Adipose tissue (tissue), 3 donors: Measurements from ENCODE around the gene ZNRF2. TPM values are rescaled to one million over a fixed set of nuclear protein-coding genes. Genes with fewer than 3 reads are reported as not detected.
"Not testable (repeated sequence)": the region's sequence is repeated elsewhere in the genome, so short reads cannot be mapped to it uniquely, and the experiment has no call there.

Experiments
- H3K27ac ChIP-seq: one replicate; pipeline ENCODE4 v1.5.1; 2013; ENCODE audit warnings: low read depth, low read length
- WGBS, 3 donors: extraction: QIAGEN DNeasy Blood & Tissue Kit; methylation state at CpG; one replicate each; pipeline ENCODE4 v1.1.7; 2013; 5-methylcytosine and 5-hydroxymethylcytosine counted together
- polyA plus RNA-seq, 3 donors: library from polyadenylated mRNA; stranded (reverse); fragments of 200-250 nt; gene quantifications; one replicate each; pipeline ENCODE4 v1.2.3, GENCODE V29; 2013
- donor health status: healthy with polysubstance abuse.
- donor health status: Bipolar disorder and iron deficiency.
- donor health status: healthy.

Gene ZNRF2
- polyA plus RNA-seq, 3 donors: 5.2 to 8.2 (median 5.4) TPM

DNA sequence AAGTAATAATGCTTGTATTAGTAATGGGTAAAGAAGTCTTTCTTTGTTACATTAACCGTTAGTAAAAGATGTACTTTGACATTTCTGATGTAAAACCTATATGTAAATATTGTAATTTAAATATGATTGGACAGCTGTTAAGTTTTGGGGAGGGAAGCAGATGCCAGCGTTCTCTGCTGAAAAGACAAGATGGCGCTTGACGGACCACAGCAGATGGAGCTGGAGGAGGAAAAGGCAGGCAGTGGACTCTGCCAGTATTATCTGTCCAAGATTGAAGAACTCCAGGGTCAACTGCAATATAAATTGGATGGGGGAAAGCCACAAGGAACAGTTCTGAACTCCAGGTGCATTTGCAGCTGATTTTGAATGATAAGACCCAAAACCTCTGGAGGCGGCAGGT is 86.9 kb downstream of the ZNRF2 start:
- WGBS, 3 donors: 97 to 98% (median 98%) methylated on average over 5 of the region's 5 CpGs
- H3K27ac ChIP-seq: no peak overlapping the region

DNA sequence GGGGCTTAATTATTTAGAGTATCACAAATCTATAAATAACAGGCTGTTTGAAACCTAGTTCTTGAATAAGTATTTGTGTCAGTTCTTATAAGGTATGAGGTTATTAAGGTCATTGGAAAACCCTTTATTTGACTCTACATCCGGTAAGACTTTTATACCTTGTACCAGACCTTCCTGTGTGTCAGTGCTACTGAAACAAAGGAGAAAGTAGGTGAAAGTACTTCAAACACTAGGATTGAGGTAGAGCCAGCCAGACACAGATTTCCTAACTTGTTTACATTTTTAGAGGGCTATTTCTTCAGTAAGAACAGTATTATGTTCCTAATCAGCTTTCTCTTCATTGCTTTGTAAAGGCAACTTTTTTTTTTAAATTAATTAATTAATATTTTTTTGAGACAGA is 93.9 kb downstream of the ZNRF2 start:
- H3K27ac ChIP-seq: no peak overlapping the region
- WGBS, 3 donors: 71 to 86% (median 79%) methylated on average over 1 of the region's 1 CpG

DNA sequence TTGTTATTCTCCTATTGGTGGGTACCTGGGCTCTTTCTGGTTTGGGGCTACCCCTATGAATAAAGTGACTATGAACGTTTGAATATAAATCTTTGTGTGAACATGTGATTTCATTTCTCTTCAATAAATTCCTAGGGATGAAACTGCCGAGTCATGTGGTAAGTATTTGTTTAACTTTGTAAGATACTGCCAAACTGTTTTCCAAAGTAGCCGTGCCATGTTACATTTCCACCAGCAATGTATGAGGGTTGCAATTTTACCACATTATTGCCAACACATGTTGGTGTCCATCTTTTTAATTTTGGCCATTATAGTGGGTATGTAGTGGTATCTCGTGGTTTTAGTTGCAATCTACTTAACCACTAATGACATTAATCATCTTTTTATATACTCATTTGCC is 94.7 kb downstream of the ZNRF2 start:
- no peak overlapping the region for H3K27ac ChIP-seq

DNA sequence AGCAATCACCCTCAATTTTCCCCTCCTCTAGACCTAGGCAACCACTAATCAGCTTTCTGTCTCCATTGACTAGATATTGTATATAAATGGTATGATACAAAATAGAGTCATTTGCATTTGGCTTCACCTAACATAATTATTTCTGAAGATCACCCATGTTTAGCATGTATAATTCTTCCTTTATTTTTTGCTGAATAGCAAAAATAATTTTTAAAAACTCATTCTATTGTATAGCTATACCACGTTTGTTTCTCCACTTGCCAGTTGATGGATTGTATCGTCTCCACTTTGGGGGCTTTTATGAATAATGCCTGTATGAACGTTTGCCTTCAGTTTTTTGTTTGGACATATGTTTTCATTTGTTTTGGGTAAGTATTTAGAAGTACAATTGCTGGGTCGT is 95.3 kb downstream of the ZNRF2 start:
- WGBS, 3 donors: 65 to 83% (median 81%) methylated on average over 4 of the region's 4 CpGs
- H3K27ac ChIP-seq: no peak overlapping the region

More for the DNA sequence above, 94.7 kb downstream of the ZNRF2 start:
- 70 to 72% (median 71%) methylated on average over 4 of the region's 4 CpGs for WGBS, 3 donors

DNA sequence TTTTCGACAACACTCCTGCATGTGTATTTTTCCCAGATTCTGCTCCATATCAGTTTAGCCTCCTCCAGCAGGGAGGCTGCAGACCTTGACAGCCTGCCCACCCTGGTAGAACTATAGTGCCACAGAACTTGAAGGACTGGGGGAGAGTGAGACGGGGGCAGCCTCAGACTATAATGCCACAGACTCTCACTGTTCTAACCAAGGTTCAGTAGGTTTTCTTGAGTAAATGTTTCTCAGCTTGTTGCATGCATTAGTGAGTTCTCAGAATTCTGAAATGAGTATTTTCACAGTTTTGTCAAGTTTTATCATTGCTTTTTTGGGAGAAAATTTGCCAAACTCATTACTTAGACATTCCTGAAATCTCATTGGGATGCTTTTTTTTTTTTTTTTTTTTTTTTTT is 95.9 kb downstream of the ZNRF2 start:
- H3K27ac ChIP-seq: no peak overlapping the region
- 72 to 96% (median 95%) methylated on average over 2 of the region's 2 CpGs for WGBS, 3 donors

DNA sequence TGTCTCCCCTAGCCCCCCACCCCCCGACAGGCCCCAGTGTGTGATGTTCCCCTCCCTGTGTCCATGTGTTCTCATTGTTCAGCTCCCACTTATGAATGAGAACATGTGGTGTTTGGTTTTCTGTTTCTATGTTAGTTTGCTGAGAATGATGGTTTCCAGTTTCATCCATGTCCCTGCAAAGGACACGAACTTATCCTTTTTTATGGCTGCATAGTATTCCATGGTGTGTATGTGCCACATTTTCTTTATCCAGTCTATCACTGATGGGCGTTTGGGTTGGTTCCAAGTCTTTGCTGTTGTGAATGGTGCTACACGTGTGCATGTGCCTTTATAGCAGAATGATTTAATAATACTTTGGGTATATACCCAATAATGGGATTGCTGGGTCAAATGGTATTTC is 96.4 kb downstream of the ZNRF2 start:
- H3K27ac ChIP-seq: not testable (repeated sequence)
- 89 to 98% (median 92%) methylated on average over 4 of the region's 4 CpGs for WGBS, 3 donors

DNA sequence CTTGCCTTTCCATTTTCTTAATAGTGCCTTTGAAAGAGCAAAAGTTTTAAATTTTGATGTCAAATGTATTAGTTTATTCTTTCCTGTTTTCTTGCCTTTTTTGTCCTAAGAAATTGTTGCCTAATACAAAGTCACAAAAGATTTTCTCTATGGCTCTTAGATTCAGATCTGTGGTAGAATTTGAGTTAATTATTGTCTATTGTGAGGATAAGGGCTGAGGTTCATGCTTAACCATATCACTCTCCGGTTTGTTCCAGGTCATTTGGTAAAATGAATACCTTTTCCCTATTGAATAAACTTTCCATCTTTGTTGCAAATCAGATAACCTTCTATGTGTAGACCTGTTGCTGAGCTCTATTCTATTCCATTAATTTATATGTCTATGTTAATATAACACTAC is 98.2 kb downstream of the ZNRF2 start:
- WGBS, 3 donors: 14 to 95% (median 91%) methylated on average over 1 of the region's 1 CpG
- no peak overlapping the region for H3K27ac ChIP-seq

DNA sequence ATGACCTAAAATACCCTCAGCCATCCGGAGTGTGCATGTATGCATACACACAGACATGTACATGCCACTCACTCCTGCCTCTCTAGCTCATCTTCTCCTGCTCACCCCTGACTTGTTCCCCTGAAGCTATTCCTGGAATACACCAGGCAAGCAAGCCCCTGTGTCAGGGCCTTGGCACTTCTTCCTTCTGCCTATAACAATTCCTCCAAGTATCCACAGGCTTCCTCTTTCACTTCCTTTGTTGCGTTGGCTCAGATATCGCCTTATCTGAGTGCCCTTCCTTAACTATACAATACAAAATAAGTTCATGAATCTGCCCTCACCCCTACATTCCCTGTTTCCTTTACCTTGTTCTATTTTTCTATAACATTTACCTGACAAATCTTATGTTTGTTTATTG is 105.4 kb downstream of the ZNRF2 start:
- 60 to 76% (median 61%) methylated on average over 3 of the region's 3 CpGs for WGBS, 3 donors
- H3K27ac ChIP-seq: no peak overlapping the region

DNA sequence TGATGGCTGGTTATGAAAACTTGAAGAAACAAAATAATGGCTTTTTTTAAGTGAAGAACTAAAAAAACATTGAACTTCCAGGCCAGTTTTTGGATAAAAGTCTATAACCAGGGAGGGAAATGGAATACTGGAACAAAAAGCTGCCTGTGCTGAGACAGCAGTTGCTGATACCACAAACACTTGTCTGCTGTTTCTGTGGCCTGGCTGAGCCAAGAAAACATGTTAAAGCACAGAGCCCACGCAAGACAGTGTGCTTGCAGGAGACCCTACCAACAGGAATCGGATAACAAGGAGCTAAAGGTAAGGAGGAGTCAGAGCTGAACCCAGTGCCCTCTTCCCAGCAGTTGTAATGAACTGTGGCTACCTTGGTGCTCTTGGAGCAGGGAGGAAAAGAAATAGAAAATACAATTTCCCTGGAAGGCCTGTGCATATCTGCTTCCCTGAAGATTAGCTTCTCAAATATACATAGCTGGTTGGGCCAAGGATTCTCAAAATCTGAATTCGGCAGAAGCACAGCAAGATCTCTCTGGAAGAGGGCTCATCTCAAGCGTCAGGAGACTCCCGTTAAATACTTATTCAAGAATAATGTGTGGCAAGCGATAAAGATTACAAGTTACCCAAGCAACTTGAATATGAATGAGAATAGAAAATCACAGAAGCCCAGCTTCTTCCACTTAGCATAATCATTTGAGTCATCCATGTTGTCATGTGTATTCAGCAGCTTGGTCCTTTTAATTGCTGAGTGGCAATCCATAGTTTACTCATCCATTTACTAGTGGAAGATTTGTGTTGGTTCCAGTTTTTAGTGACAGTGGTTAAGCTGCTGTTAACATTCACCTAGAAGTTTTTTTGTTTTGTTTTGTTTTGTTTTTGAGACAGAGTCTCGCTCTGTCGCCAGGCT is 106.6 kb downstream of the ZNRF2 start:
- H3K27ac ChIP-seq: no peak overlapping the region
- 86 to 92% (median 88%) methylated on average over 8 of the region's 8 CpGs for WGBS, 3 donors

DNA sequence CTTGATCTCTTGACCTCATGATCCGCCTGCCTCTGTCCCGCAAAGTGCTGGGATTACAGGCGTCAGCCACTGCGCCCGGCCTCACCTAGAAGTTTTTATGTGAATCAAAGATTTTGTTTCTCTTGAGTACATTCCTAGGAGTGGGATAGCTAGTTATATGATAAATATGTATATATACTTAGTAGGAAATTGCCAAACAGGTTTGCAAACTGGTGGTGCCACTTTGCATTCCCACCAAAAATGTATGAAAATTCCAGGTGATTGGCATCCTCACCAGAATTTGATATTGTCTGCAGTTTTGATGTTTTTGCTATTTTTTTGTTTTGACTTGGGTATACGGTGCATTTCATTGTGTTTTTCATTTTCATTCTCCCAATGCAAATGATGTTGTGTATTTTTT is 107.4 kb downstream of the ZNRF2 start:
- H3K27ac ChIP-seq: no peak overlapping the region
- 97 to 98% (median 97%) methylated on average over 6 of the region's 6 CpGs for WGBS, 3 donors

DNA sequence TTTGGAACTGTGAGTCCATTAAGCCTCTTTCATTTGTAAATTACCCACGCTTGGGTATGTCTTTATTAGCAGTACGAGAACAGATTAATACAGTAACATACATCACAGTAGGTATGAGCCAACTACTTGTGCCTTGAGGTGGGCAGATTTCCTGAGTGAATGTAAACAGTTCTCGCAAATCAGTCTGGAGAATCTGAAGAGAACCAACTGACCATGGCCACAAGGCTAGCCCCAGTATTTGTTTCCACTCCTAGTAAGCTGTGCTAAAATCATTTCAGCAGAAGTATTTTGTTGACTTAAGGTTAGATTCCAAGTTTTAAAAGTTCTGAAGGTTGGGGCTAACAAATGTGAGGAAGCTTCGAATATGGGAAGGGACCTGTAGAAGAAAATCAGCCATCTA is 111.3 kb downstream of the ZNRF2 start:
- WGBS, 3 donors: 71 to 97% (median 91%) methylated on average over 4 of the region's 4 CpGs
- no peak overlapping the region for H3K27ac ChIP-seq

DNA sequence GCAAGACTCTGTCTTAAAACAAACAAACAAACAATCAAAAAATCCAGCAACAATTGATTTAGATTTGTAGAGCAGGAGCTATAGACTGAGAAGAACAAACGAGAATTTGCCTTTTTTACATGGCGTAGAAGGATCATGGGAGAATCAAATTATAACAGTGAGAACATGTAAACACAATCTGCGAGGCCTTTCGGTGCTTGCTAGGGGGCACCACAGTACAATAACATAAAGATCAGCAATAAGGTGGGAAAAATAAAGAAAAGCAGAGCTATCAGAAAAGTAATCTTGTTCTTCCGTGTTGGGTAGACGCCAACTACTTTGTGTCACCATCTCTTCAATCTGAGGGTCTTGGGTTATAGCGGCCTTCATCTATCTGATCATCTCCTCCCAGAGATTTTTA is 112.0 kb downstream of the ZNRF2 start:
- WGBS, 3 donors: 65 to 74% (median 67%) methylated on average over 7 of the region's 7 CpGs
- H3K27ac ChIP-seq: no peak overlapping the region

DNA sequence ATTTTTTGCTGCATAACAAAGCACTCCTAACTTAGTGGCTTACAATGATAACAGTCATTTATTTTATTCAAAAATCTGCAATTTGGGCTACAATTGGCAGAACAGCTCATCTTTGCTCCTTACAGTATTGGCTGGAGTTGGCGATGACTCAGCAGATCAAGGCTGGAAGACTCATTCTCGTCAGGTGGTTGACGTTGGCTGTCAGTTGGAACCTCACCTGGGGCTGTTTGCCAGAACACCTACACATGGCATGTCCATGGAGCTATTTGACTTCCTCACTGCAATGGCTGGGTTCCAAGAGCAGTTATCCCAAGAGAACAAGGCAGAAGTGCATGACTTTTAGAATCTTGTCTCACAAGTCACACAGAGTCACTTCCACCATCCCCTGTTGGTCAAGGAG is 119.1 kb downstream of the ZNRF2 start:
- no peak overlapping the region for H3K27ac ChIP-seq
- 86 to 91% (median 86%) methylated on average over 3 of the region's 3 CpGs for WGBS, 3 donors

DNA sequence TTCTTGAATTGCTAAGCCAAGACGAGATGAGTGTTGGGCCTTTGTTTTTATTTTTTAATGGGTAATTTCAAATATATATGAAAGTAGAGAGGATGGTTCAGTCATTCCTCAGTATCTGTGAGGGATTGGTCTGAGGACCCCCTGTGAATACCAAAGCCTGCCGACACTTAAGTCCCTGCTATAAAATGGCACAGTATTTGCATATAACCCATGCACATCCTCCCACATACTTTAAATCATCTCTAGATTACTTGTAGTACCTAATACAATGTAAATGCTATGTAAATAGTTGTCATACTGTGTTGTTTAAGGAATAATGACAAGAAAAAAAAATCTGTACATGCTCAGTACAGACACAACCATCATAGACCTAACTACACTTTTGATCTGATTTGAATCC is 120.8 kb downstream of the ZNRF2 start:
- 94 to 97% (median 95%) methylated on average over 2 of the region's 2 CpGs for WGBS, 3 donors
- H3K27ac ChIP-seq: no peak overlapping the region

DNA sequence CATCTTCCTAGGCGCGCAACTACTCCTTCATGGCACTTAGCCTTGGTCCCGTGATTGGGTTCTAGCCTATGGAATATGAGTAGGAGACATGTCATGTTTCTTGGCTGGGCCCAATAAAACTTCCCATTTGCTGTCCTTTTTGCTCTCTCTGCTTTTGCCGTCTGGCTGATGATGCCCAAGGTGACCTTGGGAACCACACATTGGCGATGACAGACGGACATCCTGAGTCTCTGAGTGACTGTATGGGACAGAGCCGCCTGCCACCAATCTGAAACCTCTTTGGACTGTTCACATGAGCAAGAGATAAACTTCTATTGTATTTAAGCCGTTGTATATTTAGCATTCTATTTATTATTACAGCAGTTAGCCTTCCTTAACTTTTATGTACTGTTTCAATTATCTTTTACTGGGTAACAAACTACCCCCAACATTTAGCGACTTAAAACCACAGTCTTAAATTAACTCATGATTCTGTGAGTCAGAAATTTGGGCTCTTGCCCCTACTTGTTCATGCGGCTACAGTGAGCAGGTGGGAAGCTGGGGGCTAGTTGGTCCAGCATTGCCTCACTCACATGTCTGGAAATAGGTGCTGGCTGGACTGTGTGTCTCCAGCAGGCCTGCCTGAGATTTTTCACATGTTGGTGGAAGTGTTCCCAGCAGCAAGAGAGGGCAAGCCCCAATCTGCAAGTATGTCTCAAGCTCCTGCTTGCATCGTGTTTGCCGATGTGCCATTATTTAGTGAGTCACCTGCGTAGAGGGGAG is 122.4 kb downstream of the ZNRF2 start:
- no peak overlapping the region for H3K27ac ChIP-seq
- WGBS, 3 donors: 89 to 94% (median 93%) methylated on average over 13 of the region's 13 CpGs

DNA sequence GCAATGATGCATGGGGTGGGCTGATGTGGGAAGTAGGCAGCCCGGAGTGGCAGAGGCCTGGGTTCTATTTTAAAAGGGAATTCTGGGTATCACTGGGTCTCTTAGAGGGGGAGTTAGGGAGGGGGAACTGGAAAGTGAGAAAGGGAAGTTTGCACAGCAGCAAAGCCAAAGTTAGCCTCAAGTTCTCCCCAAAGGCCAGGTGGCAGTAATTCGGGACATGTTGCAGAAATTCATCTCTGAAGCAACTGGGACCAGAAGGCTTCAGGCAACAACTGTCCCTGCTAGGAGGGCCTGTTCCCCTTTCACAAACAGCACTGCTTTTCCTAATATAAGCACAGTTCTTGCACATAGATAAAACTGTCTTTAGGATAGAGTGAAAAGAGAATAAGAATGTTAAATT is 126.8 kb downstream of the ZNRF2 start:
- WGBS, 3 donors: 63 to 84% (median 79%) methylated on average over 2 of the region's 2 CpGs

DNA sequence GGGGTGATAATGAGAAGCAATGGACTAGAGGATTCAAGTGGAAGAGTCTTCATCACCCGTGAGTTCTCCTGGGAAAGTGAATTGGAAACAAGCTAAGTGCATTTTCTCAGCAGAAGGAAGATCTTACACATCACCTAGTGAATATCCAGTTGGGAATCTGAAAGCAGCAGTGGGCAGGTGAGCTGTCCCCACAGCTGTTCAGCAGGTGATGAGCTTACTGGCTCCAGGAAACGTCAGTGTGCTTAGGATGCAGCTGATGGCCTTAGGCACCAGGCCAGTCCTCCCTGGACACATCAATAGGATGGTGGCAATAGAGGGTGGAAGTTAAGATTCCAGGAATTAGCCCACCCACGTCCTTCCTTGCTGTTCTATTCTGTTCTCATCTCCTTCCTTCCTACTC is 127.5 kb downstream of the ZNRF2 start:
- WGBS, 3 donors: 50 to 86% (median 56%) methylated on average over 3 of the region's 3 CpGs
- H3K27ac ChIP-seq: no peak overlapping the region

More for the DNA sequence above, 126.8 kb downstream of the ZNRF2 start:
- H3K27ac ChIP-seq: no peak overlapping the region

DNA sequence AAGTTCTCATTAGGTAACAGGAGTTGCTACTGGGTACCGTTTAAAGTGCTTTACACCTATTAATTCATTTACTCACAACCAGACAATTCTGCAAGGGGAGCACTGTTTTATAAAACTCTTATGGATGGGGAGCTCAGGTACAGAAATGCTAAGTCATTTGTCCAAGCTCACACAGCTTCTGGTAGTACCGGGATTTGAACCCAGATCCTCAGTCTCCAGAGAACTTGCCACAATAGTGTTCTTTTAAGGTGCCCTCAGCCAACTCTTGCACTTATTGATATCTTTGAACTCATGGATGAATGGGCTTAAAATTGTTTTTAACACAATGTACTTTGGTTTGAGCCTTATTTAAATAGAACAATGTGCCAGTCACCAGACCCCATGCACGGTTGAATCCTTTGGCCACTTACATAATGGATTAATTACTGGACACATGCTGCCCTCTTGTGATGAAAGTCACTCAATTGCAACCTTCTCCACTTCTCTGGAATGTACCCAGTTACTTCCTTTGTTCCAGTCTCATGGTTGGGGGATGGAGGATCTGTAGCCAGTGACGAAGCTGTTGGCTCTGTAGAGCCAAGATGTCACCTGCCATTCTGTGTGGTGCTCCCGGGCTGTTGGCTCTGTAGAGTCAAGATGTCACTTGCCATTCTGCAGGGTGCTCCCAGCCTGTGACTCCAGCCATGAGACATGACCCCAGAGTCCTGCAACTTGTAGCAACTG is 128.5 kb downstream of the ZNRF2 start:
- WGBS, 3 donors: 50 to 58% (median 55%) methylated on average over 5 of the region's 5 CpGs
- H3K27ac ChIP-seq: no peak overlapping the region

DNA sequence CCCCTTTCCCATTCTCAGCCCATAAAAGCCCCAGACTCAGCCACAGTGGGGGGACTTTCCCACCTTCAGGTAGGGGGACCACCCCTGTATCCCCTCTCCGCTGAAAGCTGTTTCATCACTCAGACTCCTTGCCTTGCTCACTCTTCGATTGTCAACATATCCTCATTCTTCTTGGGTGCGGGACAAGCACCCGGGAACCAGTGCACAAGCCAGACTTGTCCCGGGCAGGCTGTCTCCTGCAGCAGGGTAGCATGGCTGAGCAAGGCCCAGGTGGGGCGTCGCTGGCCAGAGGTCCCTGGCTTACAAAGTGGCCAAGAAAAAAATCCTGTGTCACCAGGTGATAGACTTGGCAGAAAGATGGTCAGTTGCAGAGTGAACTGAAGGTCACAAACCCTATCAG is 129.5 kb downstream of the ZNRF2 start:
- WGBS, 3 donors: 76 to 99% (median 98%) methylated on average over 7 of the region's 7 CpGs
- H3K27ac ChIP-seq: no peak overlapping the region
